NCI-H82 treated with DMSO at 0.1 percent for 48 hours (cell line): ENCODE measurements around the gene ADPRS.

Experiments
- DNase-seq: peaks from one replicate; lab custom pipeline; 2025; ENCODE audit not compliant: unreplicated experiment; lab: John Stamatoyannopoulos, UW

ADPRS gene

GRCh38 chr1:36128905-36129206 is 40.2 kb downstream of the ADPRS start:
- DNase-seq: no peak

- DNase-seq: no peak
These were observed 43.3 kb downstream of the ADPRS start for GRCh38 chr1:36132029-36132428.

- no peak for DNase-seq
These were observed 44.8 kb downstream of the ADPRS start for GRCh38 chr1:36133484-36133883.

GRCh38 chr1:36134031-36134430 is 45.3 kb downstream of the ADPRS start:
- no peak for DNase-seq

- DNase-seq: peak; percentile 37
These were observed 46.0 kb downstream of the ADPRS start for GRCh38 chr1:36134505-36135329.

GRCh38 chr1:36135330-36135667 is 46.6 kb downstream of the ADPRS start:
- DNase-seq: no peak

GRCh38 chr1:36135796-36136195 is 47.1 kb downstream of the ADPRS start:
- no peak for DNase-seq

- DNase-seq: no peak
These were observed 47.8 kb downstream of the ADPRS start for GRCh38 chr1:36136535-36136934.

GRCh38 chr1:36137226-36137625 is 48.5 kb downstream of the ADPRS start:
- DNase-seq: no peak

- DNase-seq: no peak
These were observed 49.1 kb downstream of the ADPRS start for GRCh38 chr1:36137776-36138175.

- DNase-seq: no peak
These were observed 50.8 kb downstream of the ADPRS start for GRCh38 chr1:36139521-36139920.

- no peak for DNase-seq
These were observed 53.4 kb downstream of the ADPRS start for GRCh38 chr1:36142121-36142520.

- no peak for DNase-seq
These were observed 54.7 kb downstream of the ADPRS start for GRCh38 chr1:36143424-36143823.
